Fibroblast of skin of abdomen (primary cell): ENCODE measurements around the gene S1PR2.
"Not testable (repeated sequence)": the region's sequence is repeated elsewhere in the genome, so short reads cannot be mapped to it uniquely, and the experiment has no call there.

Experiments used
- DNase-seq: peaks from one replicate; pipeline ENCODE4 v3.0.0-alpha.2; 2013

The S1PR2 gene

DNA sequence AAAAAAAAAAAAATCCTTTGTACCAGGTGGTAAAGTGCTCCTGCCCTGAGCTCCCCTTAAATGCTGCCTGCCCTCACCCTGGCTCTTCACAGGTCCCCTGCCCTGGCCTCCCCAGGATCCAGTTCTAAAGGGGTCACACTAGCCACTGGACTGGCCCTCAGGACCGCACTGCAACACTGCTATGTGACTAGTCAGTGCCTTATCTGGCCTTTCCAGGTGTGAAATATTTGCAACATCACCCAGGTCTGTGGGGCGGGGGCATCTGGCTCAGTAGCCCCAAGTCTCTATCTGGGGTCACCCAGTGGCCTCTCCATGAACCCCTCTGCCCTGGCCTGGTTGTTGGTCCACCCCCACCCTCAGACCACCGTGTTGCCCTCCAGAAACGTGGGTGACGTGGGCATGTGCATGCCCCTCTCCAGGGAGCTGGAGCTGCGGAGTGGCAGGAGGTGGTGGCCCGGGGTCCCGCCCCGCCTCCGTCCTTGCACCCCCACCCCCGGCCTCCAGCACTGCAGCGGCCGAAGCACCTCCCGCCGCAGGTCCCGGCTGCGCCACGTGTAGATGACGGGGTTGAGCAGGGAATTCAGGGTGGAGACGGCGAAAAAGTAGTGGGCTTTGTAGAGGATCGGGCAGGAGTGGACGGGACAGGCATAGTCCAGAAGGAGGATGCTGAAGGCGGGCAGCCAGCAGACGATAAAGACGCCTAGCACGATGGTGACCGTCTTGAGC, 7.5 kb downstream of the S1PR2 start:
- DNase-seq, result no peak

DNA sequence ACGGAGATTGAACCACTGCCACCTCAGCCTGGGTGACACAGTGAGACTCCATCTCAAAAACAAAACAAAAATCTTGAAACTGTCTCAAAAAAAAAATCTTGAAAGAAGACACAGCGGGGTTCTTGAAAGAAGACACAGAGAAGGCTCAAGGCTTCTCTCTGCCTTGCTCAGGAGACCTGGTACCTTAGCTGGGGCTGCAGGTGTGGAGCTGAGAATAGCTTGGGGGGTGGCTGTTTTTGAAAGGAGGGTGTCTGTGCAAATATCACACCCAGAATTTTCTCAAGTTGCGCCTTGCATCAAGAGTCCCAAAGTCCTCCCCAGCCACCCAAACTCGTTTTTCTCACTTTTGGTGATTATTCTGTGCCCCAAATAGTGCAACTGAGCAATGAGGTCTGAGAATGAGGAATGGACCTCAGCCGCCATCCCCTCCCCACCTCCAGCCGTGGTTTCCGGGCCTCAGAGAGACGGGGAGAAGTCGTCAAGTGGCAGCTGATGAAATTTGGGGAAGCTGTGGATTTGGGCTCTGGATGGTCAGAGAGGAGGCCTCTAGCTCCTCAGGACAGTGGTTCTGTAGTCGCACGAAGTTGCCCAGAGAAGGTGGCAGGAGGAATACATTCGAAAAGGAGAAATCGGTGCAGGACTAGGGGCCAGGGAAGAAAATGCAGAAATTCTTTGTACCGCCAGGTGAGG, 8.8 kb downstream of the S1PR2 start:
- DNase-seq, result no peak

DNA sequence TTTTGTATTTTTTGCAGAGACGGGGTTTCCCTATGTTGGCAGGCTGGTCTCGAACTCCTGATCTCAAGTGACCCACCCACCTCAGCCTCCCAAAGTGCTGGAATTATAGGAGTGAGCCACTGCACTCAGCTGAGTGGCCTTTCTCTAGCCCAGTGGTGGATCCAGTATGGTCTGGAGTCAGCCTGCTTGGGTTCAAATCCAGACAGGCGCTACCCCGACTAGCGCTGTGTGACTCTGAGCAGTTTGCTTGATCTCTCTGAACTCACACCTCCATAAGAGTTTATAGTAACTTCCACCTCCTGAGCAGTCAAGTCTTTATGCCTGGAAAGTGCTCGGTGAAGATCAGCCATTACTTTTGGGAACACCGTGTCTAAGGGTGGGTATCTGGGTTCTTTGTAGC, 10.4 kb downstream of the S1PR2 start:
- DNase-seq, result no peak

GRCh38 chr19:10219678-10220077, 11.5 kb downstream of the S1PR2 start:
- DNase-seq, result peak; percentile 77

DNA sequence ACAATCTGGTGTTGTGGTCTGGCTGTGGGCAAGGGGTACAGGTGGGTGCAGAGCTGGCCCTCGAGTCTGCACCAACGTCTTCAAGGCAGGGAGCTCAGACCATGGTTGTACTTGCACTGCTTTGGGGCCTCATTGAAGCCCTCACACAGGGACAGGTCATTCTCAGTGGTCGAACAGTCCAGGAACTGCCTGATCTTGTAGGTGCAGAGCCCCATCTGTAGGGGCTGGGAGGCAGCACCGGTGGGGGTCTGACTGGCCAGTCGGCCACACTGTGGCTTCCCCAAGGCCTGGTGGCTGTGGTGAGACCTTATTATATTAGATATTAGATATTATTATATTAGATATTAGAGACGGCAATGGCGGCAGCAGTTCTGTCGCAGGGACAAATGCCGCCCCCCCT, 14.0 kb downstream of the S1PR2 start:
- DNase-seq, result no peak

DNA sequence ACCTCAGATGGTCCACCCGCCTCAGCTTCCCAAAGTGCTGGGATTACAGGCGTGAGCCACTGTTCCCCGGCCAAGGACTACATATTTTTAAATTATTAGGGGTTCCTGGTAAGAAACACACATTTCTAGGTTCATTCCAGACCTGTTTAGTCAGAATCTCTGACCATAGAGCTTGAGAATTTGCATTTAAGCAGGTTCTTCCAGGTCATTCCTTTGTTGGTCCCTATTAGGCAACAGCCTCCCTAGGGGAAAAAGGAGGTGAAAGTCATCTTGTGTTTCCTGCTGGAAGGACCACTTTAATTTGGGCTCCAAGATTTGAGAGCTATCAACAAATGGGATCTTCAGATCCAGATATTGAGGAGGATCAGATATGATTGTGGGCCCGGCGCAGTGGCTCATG, 16.3 kb downstream of the S1PR2 start:
- DNase-seq, result peak; percentile 61

- no peak for DNase-seq
Observed at GRCh38 chr19:10211691-10212090, 19.4 kb downstream of the S1PR2 start.

- DNase-seq, result no peak
Observed at GRCh38 chr19:10211061-10211460, 20.1 kb downstream of the S1PR2 start.

DNA sequence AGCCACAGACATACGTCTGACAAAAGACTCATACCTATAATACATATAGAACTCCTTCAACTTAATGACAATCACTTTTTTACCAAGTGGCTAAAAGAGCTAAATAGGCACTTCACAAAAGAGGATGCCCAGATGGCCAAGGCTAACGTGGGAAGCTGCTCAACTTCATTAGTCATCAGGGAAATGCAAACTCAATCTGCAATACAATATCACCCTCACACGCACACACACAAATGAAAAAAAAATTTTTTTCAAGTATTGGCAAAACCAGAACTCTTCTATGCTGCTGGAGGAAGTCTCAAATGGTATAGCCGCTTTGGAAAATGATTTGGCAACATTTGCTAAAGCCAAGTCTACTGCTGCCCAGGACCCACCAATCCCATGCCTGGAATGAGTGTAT, 21.8 kb downstream of the S1PR2 start:
- DNase-seq, result peak; percentile 21

DNA sequence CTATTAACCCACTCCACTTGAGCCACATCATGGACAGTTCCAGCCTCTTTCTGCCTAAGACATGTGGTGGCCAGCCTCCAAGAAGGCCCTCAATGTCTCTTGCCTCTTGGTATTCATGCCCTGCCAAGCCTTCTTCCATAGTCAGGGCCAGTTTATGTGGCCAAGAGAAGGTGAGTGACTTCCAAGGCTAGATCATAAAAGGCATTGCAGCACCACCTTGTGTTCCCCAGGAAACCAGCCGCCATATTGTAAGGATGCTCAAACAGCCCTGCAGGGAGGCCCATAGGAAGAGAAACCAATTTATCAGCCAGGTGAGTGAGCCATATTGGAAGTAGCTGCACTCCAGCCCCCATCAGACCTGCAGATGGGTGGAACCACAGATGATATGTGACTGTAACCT, 24.1 kb downstream of the S1PR2 start:
- DNase-seq, result no peak

DNA sequence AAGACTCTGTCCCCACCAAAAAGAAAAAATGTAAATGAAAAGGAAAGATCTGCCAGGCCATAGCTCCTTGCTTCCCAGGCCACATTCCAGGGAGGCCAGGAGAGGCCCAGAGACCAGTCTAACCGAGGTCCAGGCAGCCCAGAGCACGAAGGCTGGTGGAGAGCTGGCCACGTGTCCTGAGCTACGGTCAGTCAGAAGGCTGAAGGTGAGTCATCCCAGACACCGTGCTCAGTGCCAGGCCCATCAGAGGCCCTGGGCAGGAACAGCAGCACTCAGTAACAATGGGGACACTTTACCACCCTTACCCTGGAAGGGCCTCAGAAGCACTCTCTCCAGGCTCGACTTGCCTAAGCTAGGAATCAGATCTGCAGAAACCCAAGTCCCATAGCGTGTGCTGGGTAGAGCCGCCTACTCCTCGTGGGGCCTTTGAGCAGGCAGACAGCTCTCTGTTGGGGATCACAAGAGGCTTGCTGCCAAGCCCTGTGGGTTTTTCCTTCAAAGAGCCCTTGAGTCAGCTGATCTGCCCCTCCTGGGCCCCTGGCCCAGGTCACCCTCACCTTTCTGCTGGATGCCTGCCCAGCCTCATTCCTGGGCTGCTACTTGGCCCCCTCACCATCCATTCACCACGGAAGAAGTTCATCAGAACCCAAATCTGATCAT, 24.8 kb downstream of the S1PR2 start:
- no peak for DNase-seq

DNA sequence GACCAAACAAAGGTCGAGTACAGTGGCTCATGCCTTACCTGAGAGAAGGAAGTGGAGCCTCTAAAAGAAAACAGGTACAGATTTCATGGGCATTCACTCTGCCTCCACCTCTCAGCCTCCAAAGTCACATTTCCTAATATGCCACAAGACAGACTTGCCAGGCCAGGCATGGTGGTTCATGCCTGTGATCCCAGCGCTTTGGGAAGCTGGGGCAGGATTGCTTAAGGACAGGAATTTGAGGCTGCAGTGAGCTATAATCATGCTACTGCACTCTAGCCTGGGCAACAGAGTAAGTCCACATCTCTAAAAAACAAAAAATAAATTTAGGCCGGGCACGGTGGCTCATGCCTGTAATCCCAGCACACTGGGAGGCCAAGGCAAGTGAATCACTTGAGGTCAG, 25.5 kb downstream of the S1PR2 start:
- no peak for DNase-seq

- DNase-seq, result no peak
Observed at GRCh38 chr19:10203686-10204085, 27.4 kb downstream of the S1PR2 start.

DNA sequence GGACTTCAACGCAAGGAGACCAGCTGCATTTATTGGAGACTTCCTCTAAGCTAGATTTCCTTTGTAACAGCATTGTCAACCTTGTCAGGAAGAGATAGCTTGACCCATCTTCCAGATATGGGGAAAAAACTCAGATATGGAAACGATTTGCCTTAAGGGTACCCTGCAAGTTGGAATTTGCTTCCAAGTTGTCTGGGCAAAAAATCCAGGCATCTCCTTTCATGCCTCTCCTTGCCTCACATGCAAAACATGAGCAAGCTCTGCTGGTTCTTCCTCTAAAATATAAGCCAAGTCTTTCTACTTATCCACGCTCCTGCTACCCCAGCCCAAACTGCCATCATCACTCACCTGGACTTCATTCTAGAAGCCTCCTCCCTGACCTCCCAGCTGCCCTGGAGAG, 30.0 kb downstream of the S1PR2 start:
- DNase-seq, result no peak

- not testable (repeated sequence) for DNase-seq
Observed at GRCh38 chr19:10200101-10200500, 31.0 kb downstream of the S1PR2 start.

DNA sequence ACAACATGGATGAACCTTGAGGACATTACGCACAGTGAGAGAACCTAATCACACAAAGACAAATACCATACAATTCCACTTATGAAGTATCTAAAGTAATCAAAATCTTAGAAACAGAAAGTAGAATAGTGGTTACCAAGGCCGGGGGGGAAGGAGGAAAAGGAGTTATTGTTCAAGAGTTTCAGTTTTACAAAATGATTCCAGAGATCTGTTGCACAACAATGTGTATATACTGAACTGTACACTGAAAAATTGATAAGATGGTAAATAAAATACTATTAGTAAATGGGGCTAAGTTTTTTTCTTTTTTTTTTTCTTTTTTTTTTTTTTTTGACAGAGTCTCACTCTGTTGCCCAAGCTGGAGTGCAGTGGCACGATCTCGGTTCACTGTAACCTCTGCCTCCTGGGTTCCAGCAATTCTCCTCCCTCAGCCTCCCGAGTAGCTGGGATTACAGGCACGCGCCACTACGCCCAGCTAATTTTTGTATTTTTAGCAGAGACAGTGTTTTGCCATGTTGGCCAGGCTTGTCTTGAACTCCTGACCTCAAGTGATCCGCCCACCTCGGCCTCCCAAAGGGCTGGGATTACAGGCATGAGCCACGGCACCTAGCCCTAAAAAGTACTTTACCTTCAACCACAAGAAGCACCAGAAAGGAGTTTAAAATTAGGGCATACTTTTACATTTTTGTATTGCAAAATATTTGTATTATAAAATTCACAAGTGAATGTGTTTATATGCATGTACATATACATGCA, 32.1 kb downstream of the S1PR2 start:
- not testable (repeated sequence) for DNase-seq

GRCh38 chr19:10195199-10195519, 36.0 kb downstream of the S1PR2 start:
- DNase-seq, result no peak

DNA sequence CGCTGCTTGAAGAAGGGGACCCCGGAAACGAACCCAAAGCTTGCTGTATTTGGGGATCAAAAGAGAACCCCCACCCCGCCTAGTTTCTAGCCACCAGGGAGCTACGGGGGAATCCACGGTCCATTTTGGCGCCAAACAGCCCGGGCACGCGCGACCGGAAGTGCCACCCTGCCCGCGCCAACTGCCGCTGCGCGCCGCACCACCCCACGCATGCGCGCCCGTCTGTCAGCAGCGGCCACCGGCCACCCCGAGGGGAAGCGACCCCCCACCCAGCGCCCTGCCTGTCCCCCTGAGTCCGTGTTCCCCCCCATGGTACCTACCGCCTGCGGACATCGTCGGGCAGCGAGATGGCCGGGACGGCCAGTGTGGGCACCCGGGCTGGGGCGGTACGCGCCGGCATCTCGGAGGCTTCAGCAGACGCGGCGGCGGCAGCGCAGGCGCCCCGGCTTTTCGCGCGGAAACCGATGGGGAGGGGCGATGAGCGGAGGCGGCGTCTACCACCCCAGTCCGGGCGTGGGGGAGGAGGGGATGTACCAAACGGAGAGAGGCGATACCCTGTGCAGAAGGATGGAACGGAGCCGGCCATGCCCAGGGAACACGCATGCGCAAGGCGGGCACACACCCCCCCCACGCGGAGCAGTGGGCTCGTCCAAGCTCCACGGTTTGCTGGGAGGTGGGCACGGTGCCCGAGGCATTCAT, 36.5 kb downstream of the S1PR2 start, which contains the start of gene DNMT1:
DNMT1 (minus strand) TSS at position 454 of the 699 bp plus-strand sequence; CDS start at position 400, 54 bp downstream.
- peak; percentile 97 for DNase-seq

DNA sequence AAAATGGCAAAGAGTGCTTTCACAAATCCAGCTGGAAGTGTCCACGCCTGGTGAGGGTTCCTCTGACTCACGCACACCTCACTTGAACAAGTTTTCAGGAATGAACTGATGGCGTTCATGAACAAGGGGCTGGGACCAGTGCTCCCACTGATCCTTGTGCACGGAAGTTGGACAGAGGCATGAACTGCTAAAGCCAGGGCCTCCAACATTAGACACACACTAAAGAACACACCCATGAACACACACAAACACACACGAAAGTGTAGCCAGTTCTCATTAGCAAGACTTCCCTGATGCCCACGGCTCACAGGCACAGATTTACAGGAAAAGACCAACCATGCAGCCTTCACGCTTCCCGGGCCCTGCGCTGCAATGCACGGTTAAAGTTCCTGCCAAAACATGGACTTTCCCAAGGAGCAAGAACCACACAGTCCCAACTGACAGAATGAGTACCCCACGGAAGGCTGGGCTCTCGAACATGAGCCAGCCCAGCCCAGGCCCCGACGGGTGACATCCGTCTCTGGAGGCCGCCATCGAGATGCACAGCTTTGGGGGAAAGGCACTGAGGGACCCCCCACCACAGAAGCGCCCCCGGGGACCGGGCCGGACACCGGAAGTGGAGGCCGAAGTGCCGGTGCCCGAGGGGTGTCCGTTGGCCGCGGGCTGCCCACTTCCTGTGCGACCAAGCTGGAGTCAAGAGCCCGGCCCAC, 37.2 kb downstream of the S1PR2 start:
- peak; percentile 49 for DNase-seq

- no peak for DNase-seq
Observed at GRCh38 chr19:10192922-10193321, 38.2 kb downstream of the S1PR2 start.

DNA sequence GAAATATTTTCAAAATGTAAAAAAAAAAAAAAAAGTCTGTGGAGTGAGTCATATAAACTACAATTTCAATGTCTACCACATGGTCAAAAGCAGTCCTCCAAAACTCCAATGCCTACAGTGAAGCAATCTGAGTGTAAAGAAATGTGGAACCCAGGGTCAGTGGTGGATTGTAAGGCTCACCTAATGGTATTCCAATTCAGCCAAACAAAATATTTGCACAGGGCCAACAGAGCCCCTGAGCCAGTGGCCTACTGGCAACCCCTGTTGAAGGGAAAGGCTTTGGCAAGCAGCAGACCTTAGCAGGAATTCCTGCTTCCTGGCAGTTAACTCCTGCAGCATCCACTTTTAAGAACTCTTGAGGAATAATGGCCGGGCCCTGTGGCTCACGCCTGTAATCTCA, 39.8 kb downstream of the S1PR2 start:
- peak; percentile 57 for DNase-seq

GRCh38 chr19:10190026-10190425, 41.1 kb downstream of the S1PR2 start:
- no peak for DNase-seq
